Activated naive CD4-positive, alpha-beta T cell treated with anti-CD3 and anti-CD28 coated beads for 36 hours (primary cell): ENCODE measurements around the gene METTL26. TPM values are rescaled to one million over a fixed set of nuclear protein-coding genes. Genes with fewer than 3 reads are reported as not detected.

Source experiments
- CTCF ChIA-PET: fragments of 350-600 bp; sonication (Branson Sonifier 250); formaldehyde crosslinking; loops from one replicate; lab custom pipeline; 2021; ENCODE audit warnings: antibody characterized with exemption; lab: Charles Lee
- DNase-seq: peaks from one replicate; pipeline ENCODE4 v3.0.0-alpha.2; 2020
- H3K27ac Mint-ChIP-seq: one replicate; pipeline ENCODE4 v1.8.0; 2021; ENCODE audit warnings: mild to moderate bottlenecking, mixed read lengths
- H3K27me3 Mint-ChIP-seq: one replicate; pipeline ENCODE4 v1.8.0; 2021; ENCODE audit warnings: low read depth, mixed read lengths
- H3K36me3 Mint-ChIP-seq: one replicate; pipeline ENCODE4 v1.8.0; 2021; ENCODE audit warnings: low read depth, mixed read lengths
- H3K4me1 Mint-ChIP-seq: one replicate; pipeline ENCODE4 v1.8.0; 2021; ENCODE audit warnings: low read depth, mixed read lengths
- H3K4me3 Mint-ChIP-seq: one replicate; pipeline ENCODE4 v1.8.0; 2021; ENCODE audit warnings: mild to moderate bottlenecking, moderate library complexity, mixed read lengths
- H3K9me3 Mint-ChIP-seq: one replicate; pipeline ENCODE4 v1.8.0; 2021; ENCODE audit warnings: mixed read lengths
- intact Hi-C: fragments of 100-400 bp; cut with micrococcal nuclease; formaldehyde crosslinking; loops from one replicate; pipeline ENCODE4 v1.15.1; 2023
- total RNA-seq, 2 experiments: library from RNA; stranded (reverse); gene quantifications; one replicate each; pipeline ENCODE4 v1.2.3, GENCODE V29; 2021

Gene METTL26
- 100 to 1,000 TPM; 121 to 122 TPM for total RNA-seq

- CTCF ChIA-PET, result interaction anchor here (0.6 to 1.2 kb wide), 3 partner anchors 11 to 529 kb away, joined by 3 to 6 read pairs (median 3); no protein-coding TSS in a partner anchor
- no peaks in the 10 kb centered on the region for H3K9me3 Mint-ChIP-seq
- peak; percentile 95 for DNase-seq
- H3K27ac Mint-ChIP-seq, result peak within 1 kb of the TSS; percentile 91
- H3K4me3 Mint-ChIP-seq, result peak within 1 kb of the TSS; percentile 90
- peaks cover 15% of the 10 kb centered on the region for H3K4me1 Mint-ChIP-seq
- H3K36me3 Mint-ChIP-seq, result peaks cover 11% of the 10 kb centered on the region
- intact Hi-C loops, result loop anchor here (1.0 to 2.0 kb wide), 5 partner anchors 13 to 111 kb away; partner anchors contain the start of genes JMJD8 and WDR90
- no peaks in the 10 kb centered on the region for H3K27me3 Mint-ChIP-seq
Measured at GRCh38 chr16:636206-637080, at the start of gene METTL26. Gene METTL26, minus strand, starts transcription at chr16:636305. Its CDS starts 15 bp downstream, at chr16:636290.

- Mint-ChIP-seq H3K9me3 (no peaks in the 10 kb centered on the region), H3K4me1 (peaks cover 48% of the 10 kb centered on the region), H3K36me3 (peaks cover 12% of the 10 kb centered on the region), H3K27ac (no peak overlapping the region), H3K27me3 (no peaks in the 10 kb centered on the region), H3K4me3 (no peak overlapping the region)
- intact Hi-C loops, result loop anchor here (2.0 to 5.0 kb wide), 3 partner anchors 37 to 158 kb away; partner anchors contain the start of genes ANTKMT, CAPN15 and METTL26
- no peak for DNase-seq
- CTCF ChIA-PET, result no interaction called here
Measured at GRCh38 chr16:684961-685696, 49.0 kb upstream of the METTL26 start.

- Mint-ChIP-seq H3K9me3 (no peaks in the 10 kb centered on the region), H3K27me3 (no peaks in the 10 kb centered on the region), H3K4me1 (peaks cover 42% of the 10 kb centered on the region), H3K4me3 (peak within 1 kb of the TSS; percentile 80), H3K27ac (peak within 1 kb of the TSS; percentile 46), H3K36me3 (peaks cover 12% of the 10 kb centered on the region)
- CTCF ChIA-PET, result no interaction called here
- DNase-seq, result peak; percentile 98
- intact Hi-C loops, result loop anchor here (2.0 to 5.0 kb wide), 3 partner anchors 38 to 157 kb away; partner anchors contain the start of genes ANTKMT, CAPN15 and METTL26
Measured at GRCh38 chr16:684071-684794, 48.1 kb upstream of the METTL26 start, which contains the start of gene JMJD8. Gene JMJD8, minus strand, starts transcription at chr16:684334. Its CDS starts 15 bp downstream, at chr16:684319.

DNA sequence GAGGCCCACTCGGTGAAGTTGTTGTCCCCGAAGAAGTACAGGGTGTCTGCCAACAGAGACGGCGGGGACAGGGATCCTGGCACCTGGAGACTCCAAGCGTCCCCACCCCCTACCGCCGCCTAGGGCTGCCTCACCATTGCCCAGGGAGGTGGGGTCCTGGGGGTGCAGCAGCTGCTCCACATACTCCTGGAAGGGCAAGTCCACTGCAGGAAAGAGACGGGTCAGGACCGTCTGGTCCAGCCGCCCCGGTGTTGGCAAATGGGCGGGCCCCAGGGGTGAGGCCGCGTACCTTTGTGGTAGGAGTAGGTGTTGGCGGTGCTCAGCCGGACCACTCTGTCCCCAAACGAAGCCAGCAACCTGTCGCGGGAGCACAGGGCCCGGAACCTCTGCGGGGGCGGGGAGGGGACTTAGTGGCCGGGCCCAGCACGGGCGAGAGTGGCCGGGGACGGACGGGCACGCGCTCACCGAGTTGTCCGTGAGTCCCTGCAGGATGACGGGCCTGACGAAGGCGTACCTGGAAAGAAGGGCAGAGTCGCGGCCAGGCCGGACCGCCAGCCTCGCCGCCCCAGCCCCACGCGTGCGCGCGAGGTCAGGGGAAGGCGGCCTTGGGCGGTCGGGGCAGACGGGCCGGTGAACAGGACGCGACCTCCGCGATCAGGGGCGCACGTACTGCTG, 47.4 kb upstream of the METTL26 start:
- peaks cover 35% of the 10 kb centered on the region for H3K4me1 Mint-ChIP-seq

GRCh38 chr16:682493-683395, 46.6 kb upstream of the METTL26 start:
- Mint-ChIP-seq H3K27ac (peak overlapping the region; percentile 31), H3K4me1 (peaks cover 32% of the 10 kb centered on the region), H3K9me3 (no peaks in the 10 kb centered on the region), H3K36me3 (peaks cover 12% of the 10 kb centered on the region), H3K27me3 (no peaks in the 10 kb centered on the region), H3K4me3 (peak overlapping the region; percentile 80)
- intact Hi-C loops, result loop anchor here (5.0 kb wide), 2 partner anchors 40 to 155 kb away; partner anchors contain the start of genes ANTKMT and CAPN15
- DNase-seq, result no peak
- CTCF ChIA-PET, result no interaction called here

More for the DNA sequence above, 47.4 kb upstream of the METTL26 start:
- DNase-seq, result no peak
- no peaks in the 10 kb centered on the region for H3K9me3 Mint-ChIP-seq
- no peaks in the 10 kb centered on the region for H3K27me3 Mint-ChIP-seq
- CTCF ChIA-PET, result no interaction called here
- intact Hi-C loops, result loop anchor here (2.0 to 5.0 kb wide), 3 partner anchors 39 to 156 kb away; partner anchors contain the start of genes ANTKMT, CAPN15 and METTL26
- H3K36me3 Mint-ChIP-seq, result peaks cover 12% of the 10 kb centered on the region
- peak overlapping the region; percentile 80 for H3K4me3 Mint-ChIP-seq
- no peak overlapping the region for H3K27ac Mint-ChIP-seq

- H3K4me1 Mint-ChIP-seq, result peaks cover 34% of the 10 kb centered on the region
- CTCF ChIA-PET, result no interaction called here
- intact Hi-C loops, result loop anchor here (2.0 to 5.0 kb wide), 3 partner anchors 40 to 289 kb away; partner anchors contain the start of genes ANTKMT, CAPN15 and LMF1
- peaks cover 11% of the 10 kb centered on the region for H3K36me3 Mint-ChIP-seq
- no peak for DNase-seq
- H3K27me3 Mint-ChIP-seq, result no peaks in the 10 kb centered on the region
- peak overlapping the region; percentile 50 for H3K27ac Mint-ChIP-seq
- H3K9me3 Mint-ChIP-seq, result no peaks in the 10 kb centered on the region
- H3K4me3 Mint-ChIP-seq, result peak overlapping the region; percentile 80
Measured at GRCh38 chr16:681746-682427, 45.8 kb upstream of the METTL26 start.

- intact Hi-C loops, result loop anchor here (1.0 to 5.0 kb wide), 5 partner anchors 13 to 290 kb away; partner anchors contain the start of genes ANTKMT, CAPN15, LMF1 and RHOT2
- peaks cover 38% of the 10 kb centered on the region for H3K4me1 Mint-ChIP-seq
Measured at GRCh38 chr16:680967-681745, 45.1 kb upstream of the METTL26 start.

GRCh38 chr16:680625-680945, 44.5 kb upstream of the METTL26 start:
- intact Hi-C loops, result loop anchor here (1.0 to 5.0 kb wide), 5 partner anchors 12 to 290 kb away; partner anchors contain the start of genes ANTKMT, CAPN15, LMF1 and RHOT2
- H3K27ac Mint-ChIP-seq, result no peak overlapping the region
- H3K4me3 Mint-ChIP-seq, result peak overlapping the region; percentile 80
- CTCF ChIA-PET, result no interaction called here
- H3K36me3 Mint-ChIP-seq, result peaks cover 11% of the 10 kb centered on the region
- DNase-seq, result no peak
- H3K27me3 Mint-ChIP-seq, result no peaks in the 10 kb centered on the region
- H3K4me1 Mint-ChIP-seq, result peaks cover 35% of the 10 kb centered on the region
- H3K9me3 Mint-ChIP-seq, result no peaks in the 10 kb centered on the region

More at GRCh38 chr16:680967-681745, 45.1 kb upstream of the METTL26 start:
- DNase-seq, result no peak
- Mint-ChIP-seq H3K27ac (peak overlapping the region; percentile 50), H3K9me3 (no peaks in the 10 kb centered on the region), H3K27me3 (no peaks in the 10 kb centered on the region), H3K36me3 (peaks cover 11% of the 10 kb centered on the region), H3K4me3 (peak overlapping the region; percentile 80)
- CTCF ChIA-PET, result no interaction called here

GRCh38 chr16:679814-680624, 43.9 kb upstream of the METTL26 start, which contains the start of gene STUB1:
Gene STUB1, plus strand, starts transcription at chr16:680410. Its CDS starts 116 bp downstream, at chr16:680526.
- Mint-ChIP-seq H3K27ac (peak within 1 kb of the TSS; percentile 19), H3K4me1 (peaks cover 38% of the 10 kb centered on the region), H3K27me3 (peaks cover 3% of the 10 kb centered on the region), H3K9me3 (no peaks in the 10 kb centered on the region), H3K36me3 (peaks cover 11% of the 10 kb centered on the region), H3K4me3 (peak within 1 kb of the TSS; percentile 80)
- CTCF ChIA-PET, result no interaction called here
- intact Hi-C loops, result loop anchor here (1.0 to 5.0 kb wide), 5 partner anchors 12 to 291 kb away; partner anchors contain the start of genes ANTKMT, CAPN15, LMF1 and RHOT2
- peak; percentile 90 for DNase-seq
